Mucosa of descending colon (tissue), 3 donors: Measurements from ENCODE around the gene MYZAP. TPM values are rescaled to one million over a fixed set of nuclear protein-coding genes. Genes with fewer than 3 reads are reported as not detected.

Experiments used
- ATAC-seq: fragments of 200-7000 bp; cut with Tn5 transposase; one replicate; pipeline ENCODE4 v1.9.1; 2020; ENCODE audit warnings: mild to moderate bottlenecking, moderate library complexity
- DNase-seq, 3 donors: peaks; one replicate each; pipeline ENCODE4 v3.0.0-alpha.2; 2020
- H3K36me3 ChIP-seq: fragments of 200-600 bp; one replicate; pipeline ENCODE4 v1.8.0; 2021; ENCODE audit warnings: low read depth, mild to moderate bottlenecking
- H3K4me1 ChIP-seq: fragments of 200-600 bp; one replicate; pipeline ENCODE4 v1.8.0; 2021; ENCODE audit warnings: low read depth, mild to moderate bottlenecking
- H3K4me3 ChIP-seq: fragments of 200-600 bp; one replicate; pipeline ENCODE4 v1.8.0; 2021; ENCODE audit warnings: mild to moderate bottlenecking
- H3K9me3 ChIP-seq: fragments of 200-600 bp; one replicate; pipeline ENCODE4 v1.8.0; 2021; ENCODE audit warnings: mild to moderate bottlenecking
- CTCF ChIP-seq: fragments of 200-600 bp; IDR thresholded peaks from one replicate; pipeline ENCODE4 v1.8.0; 2022; ENCODE audit warnings: antibody characterized with exemption, mild to moderate bottlenecking
- intact Hi-C, 2 donors: fragments of 100-400 bp; cut with DNase I in 1 of 2; cut with micrococcal nuclease in 1 of 2; formaldehyde crosslinking; loops; one replicate each; pipeline versions ENCODE4 v1.11.0 to v1.11.1; 2022; cut with DNase I, micrococcal nuclease
- total RNA-seq, 3 donors: library from RNA; stranded (reverse); fragmentation: NEBNext Ultra II Directional in 2 of 3; extraction: Animal tissue kit (Norgen Biotek cat#: 25700) in 2 of 3; gene quantifications; one replicate each; pipeline versions ENCODE4 v1.2.1 to v1.2.4, GENCODE V29; 2021 to 2023
- donor health status: DM: no; HTN: no; CAD: no; lungs with moderate emphysema.
- donor health status: DM: no; HTN: no; CAD: no.
- donor health status: DM: no; HTN: yes; CAD: no.

The MYZAP gene
- total RNA-seq, 3 donors from 2014 or later: 17.5 to 18.8 (median 17.9) TPM

- no peak for TF ChIP-seq CTCF
- DNase-seq (no peak), ATAC-seq (no peak)
- Histone ChIP-seq H3K36me3 (no peaks in the 10 kb centered on the region), H3K9me3 (no peaks in the 10 kb centered on the region), H3K4me1 (peaks cover 5% of the 10 kb centered on the region), H3K4me3 (no peak overlapping the region)
- intact Hi-C loops: no loop called here
These were observed 46.1 kb downstream of the MYZAP start for GRCh38 chr15:57637846-57638245.

- intact Hi-C loops: no loop called here
- no peak for TF ChIP-seq CTCF
- Histone ChIP-seq H3K4me1 (peaks cover 5% of the 10 kb centered on the region), H3K36me3 (no peaks in the 10 kb centered on the region), H3K9me3 (no peaks in the 10 kb centered on the region), H3K4me3 (no peak overlapping the region)
- DNase-seq (no peak), ATAC-seq (no peak)
These were observed 47.6 kb downstream of the MYZAP start for GRCh38 chr15:57639306-57639705.

- ATAC-seq (peak; percentile 62), DNase-seq (no peak)
- Histone ChIP-seq H3K4me1 (peaks cover 2% of the 10 kb centered on the region), H3K4me3 (no peak overlapping the region), H3K36me3 (no peaks in the 10 kb centered on the region), H3K9me3 (no peaks in the 10 kb centered on the region)
- intact Hi-C loops: no loop called here
- no peak for TF ChIP-seq CTCF
These were observed 49.4 kb downstream of the MYZAP start for GRCh38 chr15:57640930-57641682.

GRCh38 chr15:57643826-57644225 is 52.1 kb downstream of the MYZAP start:
- Histone ChIP-seq H3K4me3 (no peak overlapping the region), H3K4me1 (no peaks in the 10 kb centered on the region), H3K36me3 (no peaks in the 10 kb centered on the region), H3K9me3 (no peaks in the 10 kb centered on the region)
- no peak for DNase-seq
- intact Hi-C loops: no loop called here
- TF ChIP-seq CTCF: no peak
- ATAC-seq: no peak

GRCh38 chr15:57646087-57646486 is 54.4 kb downstream of the MYZAP start:
- intact Hi-C loops: no loop called here
- no peak for ATAC-seq

More at GRCh38 chr15:57646087-57646486, 54.4 kb downstream of the MYZAP start:
- Histone ChIP-seq H3K36me3 (no peaks in the 10 kb centered on the region), H3K4me3 (no peak overlapping the region), H3K9me3 (no peaks in the 10 kb centered on the region), H3K4me1 (no peaks in the 10 kb centered on the region)
- TF ChIP-seq CTCF: no peak
- DNase-seq: no peak
